Colonic mucosa (tissue), 4 donors: ENCODE measurements around the gene ANKZF1. TPM values are rescaled to one million over a fixed set of nuclear protein-coding genes. Genes with fewer than 3 reads are reported as not detected.

ENCODE experiments used
- DNase-seq: peaks from one replicate; pipeline ENCODE4 v3.0.0-alpha.2; 2020
- H3K27ac ChIP-seq: fragments of 200-600 bp; one replicate; pipeline ENCODE4 v1.8.0; 2021
- H3K27me3 ChIP-seq: fragments of 200-600 bp; one replicate; pipeline ENCODE4 v1.8.0; 2021
- H3K36me3 ChIP-seq: fragments of 200-600 bp; one replicate; pipeline ENCODE4 v1.8.0; 2021
- H3K4me1 ChIP-seq: fragments of 200-600 bp; one replicate; pipeline ENCODE4 v1.8.0; 2021; ENCODE audit warnings: mild to moderate bottlenecking
- H3K4me3 ChIP-seq: fragments of 200-600 bp; one replicate; pipeline ENCODE4 v1.8.0; 2021
- H3K9ac ChIP-seq, 2 donors: one replicate each; pipeline ENCODE4 v1.7.0; 2013; ENCODE audit warnings: control low read depth in 2 of 2, low read depth in 2 of 2, low read length in 2 of 2
- H3K9me3 ChIP-seq: fragments of 200-600 bp; one replicate; pipeline ENCODE4 v1.8.0; 2021
- CTCF ChIP-seq: fragments of 200-600 bp; IDR thresholded peaks from one replicate; pipeline ENCODE4 v1.8.0; 2022; ENCODE audit warnings: antibody characterized with exemption, mild to moderate bottlenecking
- intact Hi-C: fragments of 100-400 bp; cut with DNase I; formaldehyde crosslinking; loops from one replicate; pipeline ENCODE4 v1.14.1; 2022
- total RNA-seq, 2 donors: library from RNA; stranded (reverse); fragmentation: NEBNext Ultra II Directional in 1 of 2; extraction: Animal tissue kit (Norgen Biotek cat#: 25700) in 1 of 2; gene quantifications; one replicate each; pipeline ENCODE4 v1.2.1, GENCODE V29; 2021
- donor health status: healthy.
- donor health status: DM: no; HTN: no; CAD: no.
- donor health status: DM: no; HTN: no; CAD: no.

The ANKZF1 gene
- total RNA-seq, 2 donors from 2014 or later: 56.7 to 67.1 TPM

- TF ChIP-seq CTCF: no peak
- Histone ChIP-seq H3K9me3 (no peaks in the 10 kb centered on the region), H3K27ac (no peak overlapping the region), H3K4me1 (no peaks in the 10 kb centered on the region), H3K4me3 (no peak overlapping the region), H3K36me3 (no peaks in the 10 kb centered on the region), H3K27me3 (no peaks in the 10 kb centered on the region), H3K9ac (no peak overlapping the region)
- no peak for DNase-seq
- intact Hi-C loops: no loop called here
Measured at GRCh38 chr2:219204425-219205164, 25.0 kb upstream of the ANKZF1 start.

DNA sequence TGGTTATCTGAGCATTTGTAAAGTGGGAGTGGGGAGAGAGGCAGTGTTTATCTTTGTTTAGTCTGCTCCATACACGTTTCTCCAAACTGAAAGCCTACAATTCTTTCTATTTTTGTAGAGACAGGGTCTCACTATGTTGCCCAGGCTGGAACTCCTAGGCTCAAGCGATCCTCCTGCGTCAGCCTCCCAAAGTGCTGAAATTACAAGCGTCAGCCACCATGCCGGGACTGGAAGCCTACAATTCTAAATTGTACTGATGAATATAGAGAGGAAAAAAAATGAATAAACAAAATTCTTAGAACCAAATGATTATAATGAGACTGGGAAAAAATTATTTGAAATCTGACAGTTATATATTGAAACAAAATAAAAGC, 24.5 kb upstream of the ANKZF1 start:
- Histone ChIP-seq H3K4me1 (no peaks in the 10 kb centered on the region), H3K27me3 (no peaks in the 10 kb centered on the region), H3K27ac (no peak overlapping the region), H3K9ac (no peak overlapping the region), H3K36me3 (no peaks in the 10 kb centered on the region), H3K4me3 (no peak overlapping the region), H3K9me3 (no peaks in the 10 kb centered on the region)
- intact Hi-C loops: no loop called here
- no peak for TF ChIP-seq CTCF
- DNase-seq: no peak

GRCh38 chr2:219205981-219206327, 23.7 kb upstream of the ANKZF1 start:
- peak overlapping the region; percentile 92 for H3K27ac ChIP-seq
- no peaks in the 10 kb centered on the region for H3K4me1 ChIP-seq
- no peaks in the 10 kb centered on the region for H3K36me3 ChIP-seq
- peak overlapping the region; percentile 86 to 92 for H3K9ac ChIP-seq
- no peaks in the 10 kb centered on the region for H3K27me3 ChIP-seq
- H3K9me3 ChIP-seq: no peaks in the 10 kb centered on the region
- peak overlapping the region; percentile 57 for H3K4me3 ChIP-seq
- no peak for TF ChIP-seq CTCF
- DNase-seq: no peak
- intact Hi-C loops: loop anchor here (2.0 kb wide), 1 partner anchor 27 kb away; the partner anchor contains the start of gene RETREG2

GRCh38 chr2:219206328-219207133, 23.1 kb upstream of the ANKZF1 start, which contains the start of gene ZFAND2B:
TSS of gene ZFAND2B (plus strand) at chr2:219206782. CDS start at chr2:219206988, 206 bp downstream.
- H3K27ac ChIP-seq: peak within 1 kb of the TSS; percentile 92
- TF ChIP-seq CTCF: no peak
- DNase-seq: peak; percentile 97
- H3K9me3 ChIP-seq: no peaks in the 10 kb centered on the region
- H3K9ac ChIP-seq: peak within 1 kb of the TSS; percentile 86 to 92
- no peaks in the 10 kb centered on the region for H3K4me1 ChIP-seq
- no peaks in the 10 kb centered on the region for H3K36me3 ChIP-seq
- no peaks in the 10 kb centered on the region for H3K27me3 ChIP-seq
- peak within 1 kb of the TSS; percentile 57 for H3K4me3 ChIP-seq
- intact Hi-C loops: loop anchor here (2.0 kb wide), 1 partner anchor 28 kb away; the partner anchor contains the start of gene RETREG2

DNA sequence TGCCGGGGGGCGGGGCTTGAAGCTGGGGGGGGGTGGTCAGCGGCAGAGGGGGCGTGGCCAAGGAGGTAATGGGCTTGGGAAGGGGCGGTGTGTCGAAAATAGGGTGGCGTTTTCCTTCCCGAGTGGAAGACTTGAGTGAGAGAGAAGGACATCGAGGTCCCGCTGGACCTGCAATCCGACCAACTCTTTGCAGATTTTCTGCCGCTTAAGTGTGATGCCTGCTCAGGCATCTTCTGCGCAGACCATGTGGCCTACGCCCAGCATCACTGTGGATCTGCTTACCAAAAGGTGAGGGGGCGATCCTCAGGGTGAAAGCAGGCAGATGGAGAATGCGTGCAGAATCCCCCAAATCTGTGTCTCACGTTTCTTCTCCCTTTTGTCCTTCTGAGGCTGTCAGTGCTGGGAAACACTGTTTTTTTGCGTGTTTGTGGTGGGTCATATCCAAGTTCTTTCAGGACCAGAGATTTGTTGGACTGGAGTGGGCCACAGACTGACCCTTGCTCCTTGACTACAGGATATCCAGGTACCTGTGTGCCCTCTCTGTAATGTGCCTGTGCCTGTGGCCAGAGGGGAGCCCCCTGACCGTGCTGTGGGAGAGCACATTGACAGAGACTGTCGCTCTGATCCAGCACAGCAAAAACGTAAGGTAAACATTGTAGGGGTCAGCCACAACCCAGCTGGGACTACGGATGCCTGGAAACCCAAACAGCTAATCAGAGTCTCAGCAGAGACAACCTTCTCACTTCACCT, 22.3 kb upstream of the ANKZF1 start:
- intact Hi-C loops: loop anchor here (2.0 kb wide), 1 partner anchor 29 kb away; the partner anchor contains the start of gene RETREG2
- Histone ChIP-seq H3K4me1 (no peaks in the 10 kb centered on the region), H3K9ac (peak overlapping the region; percentile 15 to 83), H3K4me3 (peak overlapping the region; percentile 57), H3K36me3 (no peaks in the 10 kb centered on the region), H3K27ac (peak overlapping the region; percentile 92), H3K9me3 (no peaks in the 10 kb centered on the region), H3K27me3 (no peaks in the 10 kb centered on the region)
- DNase-seq: no peak
- no peak for TF ChIP-seq CTCF
